K562 (cell line): ENCODE data around the gene TSEN34. TPM values are rescaled to one million over a fixed set of nuclear protein-coding genes. Genes with fewer than 3 reads are reported as not detected.

ENCODE experiments used
- CBX3 ChIP-seq, 2 experiments: IDR thresholded peaks; 1 replicate in 1 of 2; 2 replicates in 1 of 2; pipeline ENCODE4 v1.6.1; 2012; ENCODE audit warnings: inconsistent platforms in 2 of 2, low read length in 2 of 2, borderline replicate concordance in 1 of 2, control low read depth in 1 of 2
- CBX8 ChIP-seq: fragments of 200-600 bp; sonication (generic); IDR thresholded peaks from 2 replicates; pipeline ENCODE4 v1.6.1; 2012; ENCODE audit warnings: borderline replicate concordance, mixed run types, low read depth, mild to moderate bottlenecking, moderate library complexity, mixed read lengths, low read length, control low read depth, inconsistent platforms; ENCODE audit not compliant: poor library complexity, severe bottlenecking; ENCODE audit errors: extremely low read depth
- ETV1 ChIP-seq: fragments of 450-650 bp; conservative IDR thresholded peaks from 2 replicates; pipeline ENCODE4 v1.6.1; 2016; ENCODE audit warnings: missing genetic modification characterization, control low read depth, low read depth, missing compliant biosample characterization
- L3MBTL2 ChIP-seq: fragments of 450-650 bp; IDR thresholded peaks from 2 replicates; pipeline ENCODE4 v1.6.1; 2016; ENCODE audit warnings: mild to moderate bottlenecking, moderate library complexity
- OTX1 ChIP-seq: fragments of 450-650 bp; formaldehyde crosslinking; IDR thresholded peaks from 2 replicates; pipeline ENCODE4 v1.4.0; 2022; ENCODE audit warnings: mild to moderate bottlenecking
- PATZ1 ChIP-seq: fragments of 250-450 bp; sonication (Bioruptor Pico); IDR thresholded peaks from 2 replicates; pipeline ENCODE4 v1.5.0; 2020; ENCODE audit warnings: mild to moderate bottlenecking, borderline replicate concordance
- TARDBP ChIP-seq: fragments of 450-650 bp; IDR thresholded peaks from 2 replicates; pipeline ENCODE4 v1.6.1; 2016
- ZBTB49 ChIP-seq: sonication (generic); formaldehyde crosslinking; IDR thresholded peaks from 2 replicates; pipeline ENCODE4 v1.8.0; 2022; ENCODE audit warnings: missing genetic modification reagents, mild to moderate bottlenecking, borderline replicate concordance
- ZBTB7A ChIP-seq: IDR thresholded peaks from 2 replicates; pipeline ENCODE4 v1.6.1; 2011; ENCODE audit warnings: low read depth, mild to moderate bottlenecking, low read length, moderate library complexity, borderline replicate concordance; ENCODE audit not compliant: control insufficient read depth
- ZNF280A ChIP-seq: fragments of 450-650 bp; IDR thresholded peaks from 2 replicates; pipeline ENCODE4 v1.6.1; 2018; ENCODE audit warnings: mild to moderate bottlenecking, low read depth; ENCODE audit not compliant: partially characterized antibody
- ZNF316 ChIP-seq: fragments of 450-650 bp; IDR thresholded peaks from 2 replicates; pipeline ENCODE4 v1.6.1; 2016
- ZNF408 ChIP-seq: fragments of 250-450 bp; sonication (Bioruptor Pico); IDR thresholded peaks from 2 replicates; pipeline ENCODE4 v1.4.0; 2020; ENCODE audit warnings: low read depth, mild to moderate bottlenecking, moderate library complexity
- ZNF766 ChIP-seq: fragments of 200-800 bp; sonication (Bioruptor generic); conservative IDR thresholded peaks from 2 replicates; pipeline ENCODE4 v1.6.1; 2016; ENCODE audit warnings: missing genetic modification characterization, missing compliant biosample characterization
- polyA plus RNA-seq, 8 experiments: library from polyadenylated mRNA; depleted of rRNA in 4 of 8; stranded (reverse) in 5 of 8; unstranded in 3 of 8; fragments of >200 nt; fragmentation: Nextera tagmentation in 2 of 8; fragmentation: Illumina TruSeq in 1 of 8; extraction: Ambion mirVana in 2 of 8; extraction: Trizol in 1 of 8; gene quantifications; 2 replicates each; pipeline versions ENCODE4 v1.2.1 to v1.2.3, GENCODE V29; 2011 to 2014; ENCODE audit warnings: inconsistent platforms in 1 of 8, missing spikeins in 1 of 8
- total RNA-seq, 7 experiments: library from RNA; depleted of rRNA in 6 of 7; stranded (reverse); fragments of >200 nt in 6 of 7; fragmentation: Illumina TruSeq in 2 of 7; extraction: Trizol in 2 of 7; gene quantifications; 2 replicates each; pipeline versions ENCODE4 v1.2.1 to v1.2.3, GENCODE V29; 2011 to 2021; ENCODE audit warnings: low replicate concordance in 1 of 7
- TF ChIP-seq, protein P1 (sequence below): fragments of 250-450 bp; sonication (Bioruptor Pico); IDR thresholded peaks from 2 replicates; pipeline ENCODE4 v1.6.1; 2021; ENCODE audit warnings: mild to moderate bottlenecking
- TF ChIP-seq, protein P2 (sequence below): sonication (generic); formaldehyde crosslinking; IDR thresholded peaks from 2 replicates; pipeline ENCODE4 v1.8.0; 2022; ENCODE audit warnings: missing genetic modification reagents, mild to moderate bottlenecking, borderline replicate concordance

Gene TSEN34
- total and polyA plus RNA-seq, 9 of the 15 experiments (the other 6 are each of a cell fraction or from before 2014, with no cell fraction given), result 3.1 to 57.6 (median 29.5) TPM

GRCh38 chr19:54159352-54160181 lies 31.5 kb upstream of the TSEN34 start, which contains the start of gene LENG1 (continued):
- TF ChIP-seq PATZ1 (CRISPR knock-in tag), result no peak
- peak; percentile 95 for TF ChIP-seq L3MBTL2
- TF ChIP-seq ETV1, result peak; percentile 79
- TF ChIP-seq CBX3 (IDR thresholded peaks at IDR 0.05; ENCODE audit: borderline replicate concordance in 1 of 2, low read length in 2 of 2), result peak in 1 of 2 experiments; percentile 60; a peak in 1 of 3 replicates
- no peak for TF ChIP-seq ZNF408 (CRISPR knock-in tag)
- no peak for TF ChIP-seq TARDBP
- TF ChIP-seq ZNF280A, result no peak
- peak; percentile 60; the same call in 1 of the 2 replicates for TF ChIP-seq ZNF766
- no peak for TF ChIP-seq ZBTB7A
- TF ChIP-seq, protein P1, sequence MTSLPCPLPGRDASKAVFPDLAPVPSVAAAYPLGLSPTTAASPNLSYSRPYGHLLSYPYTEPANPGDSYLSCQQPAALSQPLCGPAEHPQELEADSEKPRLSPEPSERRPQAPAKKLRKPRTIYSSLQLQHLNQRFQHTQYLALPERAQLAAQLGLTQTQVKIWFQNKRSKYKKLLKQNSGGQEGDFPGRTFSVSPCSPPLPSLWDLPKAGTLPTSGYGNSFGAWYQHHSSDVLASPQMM, result no peak
- TF ChIP-seq ZNF316, result peak; percentile 54
- TF ChIP-seq ZBTB49 (CRISPR knock-in tag), result no peak
- TF ChIP-seq, protein P2, sequence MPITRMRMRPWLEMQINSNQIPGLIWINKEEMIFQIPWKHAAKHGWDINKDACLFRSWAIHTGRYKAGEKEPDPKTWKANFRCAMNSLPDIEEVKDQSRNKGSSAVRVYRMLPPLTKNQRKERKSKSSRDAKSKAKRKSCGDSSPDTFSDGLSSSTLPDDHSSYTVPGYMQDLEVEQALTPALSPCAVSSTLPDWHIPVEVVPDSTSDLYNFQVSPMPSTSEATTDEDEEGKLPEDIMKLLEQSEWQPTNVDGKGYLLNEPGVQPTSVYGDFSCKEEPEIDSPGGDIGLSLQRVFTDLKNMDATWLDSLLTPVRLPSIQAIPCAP (CRISPR knock-in tag), result no peak
- no peak for TF ChIP-seq OTX1 (CRISPR knock-in tag)
- no peak for TF ChIP-seq CBX8
